Measurements from ENCODE around the gene MANSC4. TPM values are rescaled to one million over a fixed set of nuclear protein-coding genes. Genes with fewer than 3 reads are reported as not detected.

MANSC4 gene
- total RNA-seq, 1 donor from 2014 or later: not detected

- Histone ChIP-seq H3K4me3 (ENCODE audit: low read length in 3 of 3) (no peak overlapping the region), H3K36me3 (ENCODE audit: control insufficient read depth in 3 of 3, insufficient read depth in 3 of 3, low read length in 3 of 3) (peaks cover 5 to 19% (median 6%) of the 10 kb centered on the region in 3 donors), H3K9me3 (ENCODE audit: control insufficient read depth in 3 of 3, low read length in 3 of 3) (no peaks in the 10 kb centered on the region), H3K27me3 (ENCODE audit: control insufficient read depth in 3 of 3, insufficient read depth in 3 of 3, low read length in 3 of 3) (no peaks in the 10 kb centered on the region), H3K9ac (ENCODE audit: low read depth in 1 of 3, low read length in 3 of 3) (no peak overlapping the region), H3K27ac (ENCODE audit: low read depth, low read length) (no peak overlapping the region), H3K4me1 (ENCODE audit: control insufficient read depth in 3 of 3, insufficient read depth in 3 of 3, low read length in 3 of 3) (no peaks in the 10 kb centered on the region)
These were observed 22.5 kb upstream of the MANSC4 start for GRCh38 chr12:27802511-27802910.

- Histone ChIP-seq H3K36me3 (ENCODE audit: control insufficient read depth in 3 of 3, insufficient read depth in 3 of 3, low read length in 3 of 3) (peaks cover 10 to 25% (median 11%) of the 10 kb centered on the region in 3 donors), H3K9me3 (ENCODE audit: control insufficient read depth in 3 of 3, low read length in 3 of 3) (no peaks in the 10 kb centered on the region), H3K27me3 (ENCODE audit: control insufficient read depth in 3 of 3, insufficient read depth in 3 of 3, low read length in 3 of 3) (no peaks in the 10 kb centered on the region), H3K9ac (ENCODE audit: low read depth in 1 of 3, low read length in 3 of 3) (no peak overlapping the region), H3K27ac (ENCODE audit: low read depth, low read length) (no peak overlapping the region), H3K4me1 (ENCODE audit: control insufficient read depth in 3 of 3, insufficient read depth in 3 of 3, low read length in 3 of 3) (no peaks in the 10 kb centered on the region), H3K4me3 (ENCODE audit: low read length in 3 of 3) (no peak overlapping the region)
These were observed 21.6 kb upstream of the MANSC4 start for GRCh38 chr12:27801630-27802029.

DNA sequence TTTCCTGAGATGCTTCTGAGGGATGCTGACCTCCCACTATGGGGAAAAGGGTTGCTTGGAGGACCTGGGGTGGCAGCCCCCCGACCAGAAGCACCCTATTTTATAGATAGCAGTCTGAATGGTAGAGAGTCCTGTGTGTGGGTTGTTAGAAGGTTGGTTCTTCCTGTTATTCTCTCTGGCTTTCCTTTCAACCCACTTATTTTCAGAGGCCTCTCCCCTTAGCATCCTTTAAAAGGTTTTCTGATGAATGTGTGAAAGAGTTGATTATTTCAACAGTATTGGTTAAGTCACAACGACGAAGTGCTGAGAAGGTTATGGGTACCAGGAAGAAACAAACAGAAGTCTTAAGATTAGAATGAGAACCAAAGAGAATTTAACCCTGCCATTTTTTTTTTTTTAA lies 20.8 kb upstream of the MANSC4 start:
- Histone ChIP-seq H3K4me3 (ENCODE audit: low read length in 3 of 3) (no peak overlapping the region), H3K9me3 (ENCODE audit: control insufficient read depth in 3 of 3, low read length in 3 of 3) (no peaks in the 10 kb centered on the region), H3K27me3 (ENCODE audit: control insufficient read depth in 3 of 3, insufficient read depth in 3 of 3, low read length in 3 of 3) (no peaks in the 10 kb centered on the region), H3K9ac (ENCODE audit: low read depth in 1 of 3, low read length in 3 of 3) (no peak overlapping the region), H3K4me1 (ENCODE audit: control insufficient read depth in 3 of 3, insufficient read depth in 3 of 3, low read length in 3 of 3) (no peaks in the 10 kb centered on the region), H3K36me3 (ENCODE audit: control insufficient read depth in 3 of 3, insufficient read depth in 3 of 3, low read length in 3 of 3) (peaks cover 10 to 29% (median 11%) of the 10 kb centered on the region in 3 donors), H3K27ac (ENCODE audit: low read depth, low read length) (no peak overlapping the region)

- Histone ChIP-seq H3K9ac (ENCODE audit: low read depth in 1 of 3, low read length in 3 of 3) (no peak overlapping the region), H3K4me3 (ENCODE audit: low read length in 3 of 3) (no peak overlapping the region), H3K4me1 (ENCODE audit: control insufficient read depth in 3 of 3, insufficient read depth in 3 of 3, low read length in 3 of 3) (no peaks in the 10 kb centered on the region), H3K27me3 (ENCODE audit: control insufficient read depth in 3 of 3, insufficient read depth in 3 of 3, low read length in 3 of 3) (no peaks in the 10 kb centered on the region), H3K9me3 (ENCODE audit: control insufficient read depth in 3 of 3, low read length in 3 of 3) (no peaks in the 10 kb centered on the region), H3K36me3 (ENCODE audit: control insufficient read depth in 3 of 3, insufficient read depth in 3 of 3, low read length in 3 of 3) (peaks cover 11 to 49% (median 14%) of the 10 kb centered on the region in 3 donors), H3K27ac (ENCODE audit: low read depth, low read length) (no peak overlapping the region)
These were observed 17.4 kb upstream of the MANSC4 start for GRCh38 chr12:27797301-27798025.

DNA sequence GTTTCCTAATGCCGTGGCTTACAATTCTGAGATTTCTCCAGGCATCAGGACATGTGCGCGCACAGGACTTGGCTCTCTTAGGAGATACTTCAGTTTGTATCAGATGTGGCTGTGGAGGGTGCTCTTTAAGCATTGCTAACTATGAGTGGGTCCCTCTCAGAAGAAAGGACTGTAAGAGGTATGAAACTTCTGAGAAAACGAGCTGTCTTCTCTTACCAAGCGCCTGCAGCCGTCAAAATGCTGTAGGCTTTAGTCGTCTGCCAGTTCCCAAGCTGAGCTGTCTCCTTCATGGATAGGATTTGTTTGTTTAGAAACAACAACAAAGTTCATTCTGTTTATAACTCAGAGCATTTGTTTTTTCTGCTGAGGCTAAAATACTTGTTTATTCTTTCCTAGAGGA lies 16.1 kb upstream of the MANSC4 start:
- Histone ChIP-seq H3K9ac (ENCODE audit: low read depth in 1 of 3, low read length in 3 of 3) (no peak overlapping the region), H3K9me3 (ENCODE audit: control insufficient read depth in 3 of 3, low read length in 3 of 3) (no peaks in the 10 kb centered on the region), H3K27me3 (ENCODE audit: control insufficient read depth in 3 of 3, insufficient read depth in 3 of 3, low read length in 3 of 3) (no peaks in the 10 kb centered on the region), H3K36me3 (ENCODE audit: control insufficient read depth in 3 of 3, insufficient read depth in 3 of 3, low read length in 3 of 3) (peaks cover 18 to 54% (median 19%) of the 10 kb centered on the region in 3 donors), H3K27ac (ENCODE audit: low read depth, low read length) (no peak overlapping the region), H3K4me3 (ENCODE audit: low read length in 3 of 3) (no peak overlapping the region), H3K4me1 (ENCODE audit: control insufficient read depth in 3 of 3, insufficient read depth in 3 of 3, low read length in 3 of 3) (no peaks in the 10 kb centered on the region)

DNA sequence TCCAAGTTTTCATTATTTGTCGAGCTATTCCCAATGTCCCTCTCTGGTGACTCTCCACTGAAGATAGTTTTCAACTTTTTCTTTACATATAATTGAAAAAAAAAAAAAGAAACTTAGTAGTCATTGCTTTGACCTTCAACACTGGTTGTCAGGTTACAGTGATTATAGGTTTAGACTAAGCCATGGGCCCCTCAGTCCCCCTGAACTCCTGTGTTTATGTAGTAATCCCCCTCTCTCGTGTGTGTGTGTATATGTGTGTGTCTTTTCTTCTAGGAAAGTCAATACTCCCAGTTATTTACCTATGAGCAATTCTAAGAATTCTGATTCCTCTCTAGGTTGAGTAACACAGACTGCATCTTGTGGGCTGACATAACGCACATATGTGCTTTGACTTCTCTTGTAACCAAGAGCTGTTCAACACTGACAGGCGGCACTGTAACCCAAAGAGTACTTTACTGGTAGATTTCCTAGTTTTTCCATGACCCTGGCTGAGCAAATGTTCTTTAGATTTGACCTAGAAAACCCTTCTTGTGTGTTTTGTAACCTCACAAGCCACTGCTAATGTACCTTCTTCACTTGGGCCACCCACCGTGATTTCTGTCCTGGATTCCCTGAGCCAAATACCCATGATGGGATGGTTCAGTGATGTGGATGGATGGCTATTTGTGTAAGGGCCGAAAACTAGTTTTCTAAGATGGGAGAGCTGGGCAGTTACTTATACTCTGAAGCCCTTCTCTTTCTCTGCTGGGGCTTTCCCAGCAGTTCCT lies 15.0 kb upstream of the MANSC4 start:
- Histone ChIP-seq H3K4me1 (ENCODE audit: control insufficient read depth in 3 of 3, insufficient read depth in 3 of 3, low read length in 3 of 3) (no peaks in the 10 kb centered on the region), H3K27ac (ENCODE audit: low read depth, low read length) (no peak overlapping the region), H3K9me3 (ENCODE audit: control insufficient read depth in 3 of 3, low read length in 3 of 3) (no peaks in the 10 kb centered on the region), H3K36me3 (ENCODE audit: control insufficient read depth in 3 of 3, insufficient read depth in 3 of 3, low read length in 3 of 3) (peaks cover 18 to 55% (median 19%) of the 10 kb centered on the region in 3 donors), H3K9ac (ENCODE audit: low read depth in 1 of 3, low read length in 3 of 3) (no peak overlapping the region), H3K27me3 (ENCODE audit: control insufficient read depth in 3 of 3, insufficient read depth in 3 of 3, low read length in 3 of 3) (no peaks in the 10 kb centered on the region), H3K4me3 (ENCODE audit: low read length in 3 of 3) (no peak overlapping the region)

- Histone ChIP-seq H3K27ac (ENCODE audit: low read depth, low read length) (no peak overlapping the region), H3K4me3 (ENCODE audit: low read length in 3 of 3) (no peak overlapping the region), H3K36me3 (ENCODE audit: control insufficient read depth in 3 of 3, insufficient read depth in 3 of 3, low read length in 3 of 3) (peaks cover 7 to 27% (median 8%) of the 10 kb centered on the region in 3 donors), H3K4me1 (ENCODE audit: control insufficient read depth in 3 of 3, insufficient read depth in 3 of 3, low read length in 3 of 3) (no peaks in the 10 kb centered on the region), H3K9ac (ENCODE audit: low read depth in 1 of 3, low read length in 3 of 3) (no peak overlapping the region), H3K9me3 (ENCODE audit: control insufficient read depth in 3 of 3, low read length in 3 of 3) (no peaks in the 10 kb centered on the region), H3K27me3 (ENCODE audit: control insufficient read depth in 3 of 3, insufficient read depth in 3 of 3, low read length in 3 of 3) (no peaks in the 10 kb centered on the region)
These were observed 10.1 kb upstream of the MANSC4 start for GRCh38 chr12:27790179-27790578.

GRCh38 chr12:27787559-27787958 lies 7.5 kb upstream of the MANSC4 start:
- Histone ChIP-seq H3K27ac (ENCODE audit: low read depth, low read length) (no peak overlapping the region), H3K9me3 (ENCODE audit: control insufficient read depth in 3 of 3, low read length in 3 of 3) (no peaks in the 10 kb centered on the region), H3K4me1 (ENCODE audit: control insufficient read depth in 3 of 3, insufficient read depth in 3 of 3, low read length in 3 of 3) (no peaks in the 10 kb centered on the region), H3K27me3 (ENCODE audit: control insufficient read depth in 3 of 3, insufficient read depth in 3 of 3, low read length in 3 of 3) (no peaks in the 10 kb centered on the region), H3K36me3 (ENCODE audit: control insufficient read depth in 3 of 3, insufficient read depth in 3 of 3, low read length in 3 of 3) (peaks cover 5 to 9% (median 7%) of the 10 kb centered on the region in 3 donors), H3K9ac (ENCODE audit: low read depth in 1 of 3, low read length in 3 of 3) (no peak overlapping the region), H3K4me3 (ENCODE audit: low read length in 3 of 3) (no peak overlapping the region)

GRCh38 chr12:27785882-27786570 lies 6.0 kb upstream of the MANSC4 start:
- Histone ChIP-seq H3K27me3 (ENCODE audit: control insufficient read depth in 3 of 3, insufficient read depth in 3 of 3, low read length in 3 of 3) (no peaks in the 10 kb centered on the region), H3K9me3 (ENCODE audit: control insufficient read depth in 3 of 3, low read length in 3 of 3) (no peaks in the 10 kb centered on the region), H3K4me3 (ENCODE audit: low read length in 3 of 3) (no peak overlapping the region), H3K9ac (ENCODE audit: low read depth in 1 of 3, low read length in 3 of 3) (no peak overlapping the region), H3K27ac (ENCODE audit: low read depth, low read length) (no peak overlapping the region), H3K36me3 (ENCODE audit: control insufficient read depth in 3 of 3, insufficient read depth in 3 of 3, low read length in 3 of 3) (peaks cover 0 to 3% (median 0%) of the 10 kb centered on the region in 3 donors), H3K4me1 (ENCODE audit: control insufficient read depth in 3 of 3, insufficient read depth in 3 of 3, low read length in 3 of 3) (peaks cover 2 to 8% (median 8%) of the 10 kb centered on the region in 3 donors)

DNA sequence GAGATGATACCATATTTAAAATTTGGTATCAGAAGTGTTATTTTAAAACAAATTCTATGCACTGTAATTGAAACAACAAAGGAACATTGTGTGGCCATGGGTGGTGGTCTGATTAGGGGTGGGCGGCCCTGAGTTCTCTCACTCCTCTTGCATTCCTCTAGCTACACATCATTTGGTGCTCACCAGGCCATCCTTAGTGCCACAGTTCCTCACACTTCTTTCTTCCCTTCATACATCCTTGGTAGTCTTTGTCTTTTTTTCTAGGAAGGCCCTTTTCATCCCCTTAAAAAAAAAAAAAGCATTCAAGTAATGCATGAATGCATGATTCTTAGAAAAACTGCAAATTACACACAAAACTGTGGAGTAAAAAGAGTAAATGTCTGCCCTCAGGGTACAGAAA lies 2.4 kb upstream of the MANSC4 start:
- H3K27me3 ChIP-seq (ENCODE audit: control insufficient read depth in 3 of 3, insufficient read depth in 3 of 3, low read length in 3 of 3): no peaks in the 10 kb centered on the region
- H3K27ac ChIP-seq (ENCODE audit: low read depth, low read length): no peak overlapping the region
- no peak overlapping the region for H3K9ac ChIP-seq (ENCODE audit: low read depth in 1 of 3, low read length in 3 of 3)
- H3K36me3 ChIP-seq (ENCODE audit: control insufficient read depth in 3 of 3, insufficient read depth in 3 of 3, low read length in 3 of 3): peaks cover 0 to 3% (median 0%) of the 10 kb centered on the region in 3 donors
- no peaks in the 10 kb centered on the region for H3K9me3 ChIP-seq (ENCODE audit: control insufficient read depth in 3 of 3, low read length in 3 of 3)
- H3K4me1 ChIP-seq (ENCODE audit: control insufficient read depth in 3 of 3, insufficient read depth in 3 of 3, low read length in 3 of 3): peaks cover 12 to 19% (median 19%) of the 10 kb centered on the region in 3 donors
- no peak overlapping the region for H3K4me3 ChIP-seq (ENCODE audit: low read length in 3 of 3)
